ENCODE data around the gene CYP2C18. TPM values are rescaled to one million over a fixed set of nuclear protein-coding genes. Genes with fewer than 3 reads are reported as not detected.
"Not testable (repeated sequence)": the region's sequence is repeated elsewhere in the genome, so short reads cannot be mapped to it uniquely, and the experiment has no call there.

The CYP2C18 gene
- total RNA-seq (2014; rRNA removed; shearing (Covaris generic)): not detected in 2 replicates

- no peak for DNase-seq (ENCODE audit: low read depth in 1 of 2, low spot score in 2 of 2)
Observed at GRCh38 chr10:94683214-94684054, at the start of gene CYP2C18. CYP2C18 (plus strand) TSS chr10:94683729; CDS start chr10:94683820, 91 bp downstream.

GRCh38 chr10:94638097-94638496 lies 45.4 kb upstream of the CYP2C18 start:
- not testable (repeated sequence) for H3K27me3 ChIP-seq (replicated peaks); H3K36me3 ChIP-seq; H3K9me3 ChIP-seq (replicated peaks); H3K4me3 ChIP-seq; H3K27ac ChIP-seq; H3K4me1 ChIP-seq (replicated peaks); DNase-seq (ENCODE audit: low read depth in 1 of 2, low spot score in 2 of 2)

More at GRCh38 chr10:94683214-94684054, at the start of gene CYP2C18:
- Histone ChIP-seq H3K27me3 (replicated peaks) (no peaks in the 10 kb centered on the region), H3K4me1 (replicated peaks) (no peaks in the 10 kb centered on the region), H3K27ac (no peak within 1 kb of the TSS), H3K4me3 (no peak within 1 kb of the TSS), H3K9me3 (replicated peaks) (no peaks in the 10 kb centered on the region; the same call in 1 of the 2 replicates), H3K36me3 (no peaks in the 10 kb centered on the region)

- DNase-seq (ENCODE audit: low read depth in 1 of 2, low spot score in 2 of 2): no peak
- Histone ChIP-seq H3K4me3 (no peak overlapping the region), H3K36me3 (no peaks in the 10 kb centered on the region), H3K4me1 (replicated peaks) (peaks cover 4% of the 10 kb centered on the region; the same call in 1 of the 2 replicates), H3K27me3 (replicated peaks) (no peaks in the 10 kb centered on the region; the same call in 1 of the 2 replicates), H3K27ac (no peak overlapping the region), H3K9me3 (replicated peaks) (0 out of 2 replicates have a peak, but pooled peaks cover 3% of the 10 kb centered on the region)
Observed at GRCh38 chr10:94639902-94640301, 43.6 kb upstream of the CYP2C18 start.

DNA sequence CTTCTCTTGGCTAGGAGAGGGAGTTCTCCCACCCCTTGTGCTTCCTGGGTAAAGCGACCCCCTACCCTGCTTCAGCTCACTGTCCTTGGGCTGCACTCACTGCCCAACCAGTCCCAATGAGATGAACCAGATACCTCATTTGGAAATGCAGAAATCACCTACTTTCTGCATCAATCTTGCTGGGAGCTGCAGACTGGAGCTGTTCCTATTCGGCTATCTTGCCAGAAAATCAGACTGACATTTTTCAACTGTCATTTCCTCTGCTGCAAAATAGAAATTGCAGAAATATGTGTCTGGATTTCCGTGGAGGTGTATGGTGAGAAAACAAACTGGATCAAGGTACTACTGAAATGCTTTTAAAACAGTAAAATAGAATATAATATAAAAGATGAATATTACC lies 43.0 kb upstream of the CYP2C18 start:
- 0 out of 2 replicates have a peak, but pooled peaks cover 3% of the 10 kb centered on the region for H3K9me3 ChIP-seq (replicated peaks)
- no peak for DNase-seq (ENCODE audit: low read depth in 1 of 2, low spot score in 2 of 2)
- H3K4me1 ChIP-seq (replicated peaks): peaks cover 4% of the 10 kb centered on the region; the same call in 1 of the 2 replicates
- H3K27ac ChIP-seq: no peak overlapping the region
- H3K36me3 ChIP-seq: no peaks in the 10 kb centered on the region
- H3K4me3 ChIP-seq: no peak overlapping the region
- no peaks in the 10 kb centered on the region; the same call in 1 of the 2 replicates for H3K27me3 ChIP-seq (replicated peaks)

DNA sequence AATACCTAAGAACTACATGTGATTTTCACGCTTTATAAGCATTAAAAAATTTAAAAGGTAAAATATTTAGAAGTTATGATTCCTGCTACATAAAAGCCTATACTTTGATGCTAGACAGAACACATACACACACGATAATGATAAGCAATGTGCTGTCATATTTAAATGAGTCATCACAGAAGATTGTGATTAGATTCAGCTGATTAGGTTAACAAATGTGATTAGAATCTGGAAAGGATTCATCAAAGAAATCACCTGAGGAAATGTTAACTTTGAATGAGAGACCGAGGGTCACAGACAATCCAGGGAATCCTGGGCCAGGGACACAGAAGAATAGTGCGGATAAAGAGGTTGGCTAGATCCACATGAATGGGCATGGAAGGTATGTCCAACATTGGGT lies 42.0 kb upstream of the CYP2C18 start:
- no peak overlapping the region for H3K27ac ChIP-seq
- peaks cover 4% of the 10 kb centered on the region; the same call in 1 of the 2 replicates for H3K4me1 ChIP-seq (replicated peaks)
- H3K36me3 ChIP-seq: no peaks in the 10 kb centered on the region
- H3K4me3 ChIP-seq: no peak overlapping the region
- 0 out of 2 replicates have a peak, but pooled peaks cover 3% of the 10 kb centered on the region for H3K9me3 ChIP-seq (replicated peaks)
- no peak for DNase-seq (ENCODE audit: low read depth in 1 of 2, low spot score in 2 of 2)
- H3K27me3 ChIP-seq (replicated peaks): no peaks in the 10 kb centered on the region; the same call in 1 of the 2 replicates

GRCh38 chr10:94644352-94644751 lies 39.2 kb upstream of the CYP2C18 start:
- DNase-seq (ENCODE audit: low read depth in 1 of 2, low spot score in 2 of 2): no peak

GRCh38 chr10:94645285-94645684 lies 38.2 kb upstream of the CYP2C18 start:
- no peak for DNase-seq (ENCODE audit: low read depth in 1 of 2, low spot score in 2 of 2)
- Histone ChIP-seq H3K9me3 (replicated peaks) (no peaks in the 10 kb centered on the region), H3K4me1 (replicated peaks) (peaks cover 4% of the 10 kb centered on the region; the same call in 1 of the 2 replicates), H3K36me3 (no peaks in the 10 kb centered on the region), H3K27me3 (replicated peaks) (no peaks in the 10 kb centered on the region; the same call in 1 of the 2 replicates), H3K27ac (no peak overlapping the region), H3K4me3 (no peak overlapping the region)

More at GRCh38 chr10:94644352-94644751, 39.2 kb upstream of the CYP2C18 start:
- Histone ChIP-seq H3K4me1 (replicated peaks) (peaks cover 4% of the 10 kb centered on the region; the same call in 1 of the 2 replicates), H3K36me3 (no peaks in the 10 kb centered on the region), H3K27me3 (replicated peaks) (no peaks in the 10 kb centered on the region; the same call in 1 of the 2 replicates), H3K4me3 (no peak overlapping the region), H3K27ac (no peak overlapping the region), H3K9me3 (replicated peaks) (no peaks in the 10 kb centered on the region)

DNA sequence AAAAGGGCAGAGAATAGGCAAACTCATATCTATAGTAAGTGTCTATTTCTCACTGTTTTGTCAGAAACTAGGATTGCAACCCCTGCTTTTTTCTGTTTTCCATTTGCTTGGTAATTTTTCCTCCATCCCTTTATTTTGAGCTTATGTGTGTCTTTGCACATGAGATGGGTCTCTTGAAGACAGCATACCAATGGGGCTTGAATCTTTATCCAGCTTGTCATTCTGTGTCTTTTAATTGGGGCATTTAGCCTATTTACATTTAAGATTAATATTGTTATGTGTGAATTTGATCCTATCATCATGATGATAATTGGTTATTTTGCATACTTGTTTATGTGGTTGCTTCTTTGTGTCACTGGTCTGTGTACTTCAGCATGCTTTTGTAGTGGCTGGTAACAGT lies 28.3 kb upstream of the CYP2C18 start:
- H3K4me1 ChIP-seq (replicated peaks); DNase-seq (ENCODE audit: low read depth in 1 of 2, low spot score in 2 of 2); H3K27me3 ChIP-seq (replicated peaks); H3K27ac ChIP-seq; H3K9me3 ChIP-seq (replicated peaks); H3K4me3 ChIP-seq; H3K36me3 ChIP-seq: not testable (repeated sequence)

DNA sequence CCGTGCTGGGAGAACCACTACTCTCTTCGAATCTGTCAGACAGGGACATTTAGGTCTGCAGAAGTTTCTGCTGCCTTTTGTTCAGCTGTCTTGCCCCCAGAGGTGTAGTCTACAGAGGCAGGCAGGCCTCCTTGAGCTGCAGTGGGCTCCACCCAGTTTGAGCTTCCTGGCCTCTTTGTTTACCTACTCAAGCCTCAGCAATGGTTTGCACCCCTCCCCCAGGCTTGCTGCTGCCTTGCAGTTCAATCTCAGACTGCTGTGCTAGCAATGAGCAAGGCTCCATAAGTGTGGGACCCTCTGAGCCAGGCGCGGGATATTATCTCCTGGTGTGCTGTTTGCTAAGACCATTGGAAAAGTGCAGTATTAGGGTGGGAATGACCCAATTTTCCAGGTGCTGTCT lies 20.5 kb upstream of the CYP2C18 start:
- H3K27ac ChIP-seq; H3K27me3 ChIP-seq (replicated peaks); H3K9me3 ChIP-seq (replicated peaks); H3K4me3 ChIP-seq; H3K4me1 ChIP-seq (replicated peaks); DNase-seq (ENCODE audit: low read depth in 1 of 2, low spot score in 2 of 2); H3K36me3 ChIP-seq: not testable (repeated sequence)

- peaks cover 3% of the 10 kb centered on the region; the same call in 1 of the 2 replicates for H3K9me3 ChIP-seq (replicated peaks)
- DNase-seq (ENCODE audit: low read depth in 1 of 2, low spot score in 2 of 2): no peak
- no peaks in the 10 kb centered on the region for H3K36me3 ChIP-seq
- H3K27me3 ChIP-seq (replicated peaks): no peaks in the 10 kb centered on the region
- H3K27ac ChIP-seq: no peak overlapping the region
- H3K4me1 ChIP-seq (replicated peaks): no peaks in the 10 kb centered on the region
- no peak overlapping the region for H3K4me3 ChIP-seq
Observed at GRCh38 chr10:94666391-94667102, 17.0 kb upstream of the CYP2C18 start.

GRCh38 chr10:94673614-94674321 lies 9.8 kb upstream of the CYP2C18 start:
- H3K4me1 ChIP-seq (replicated peaks): no peaks in the 10 kb centered on the region
- no peaks in the 10 kb centered on the region for H3K36me3 ChIP-seq
- no peak overlapping the region for H3K4me3 ChIP-seq
- peaks cover 3% of the 10 kb centered on the region; the same call in 1 of the 2 replicates for H3K9me3 ChIP-seq (replicated peaks)
- H3K27me3 ChIP-seq (replicated peaks): no peaks in the 10 kb centered on the region
- no peak overlapping the region for H3K27ac ChIP-seq
- no peak for DNase-seq (ENCODE audit: low read depth in 1 of 2, low spot score in 2 of 2)

DNA sequence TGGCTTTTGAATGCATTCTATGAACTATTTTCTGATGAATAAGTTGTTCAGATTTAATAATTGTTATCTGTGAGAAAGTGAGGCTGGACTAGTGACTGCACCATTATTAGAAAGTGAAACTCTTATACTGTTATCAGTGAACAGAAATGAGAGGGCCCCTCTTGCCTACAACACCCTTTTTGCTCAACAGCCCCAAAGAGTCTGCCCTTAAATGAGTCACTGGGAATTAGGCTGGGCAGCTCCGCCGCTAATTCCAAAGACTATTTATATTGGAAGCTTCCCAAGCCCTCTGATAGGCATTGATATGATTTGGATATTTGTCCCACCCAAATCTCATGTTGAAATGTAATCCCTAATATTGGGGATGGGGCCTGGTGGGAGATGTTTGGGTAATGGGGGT lies 7.0 kb upstream of the CYP2C18 start:
- no peaks in the 10 kb centered on the region for H3K4me1 ChIP-seq (replicated peaks)
- no peak overlapping the region for H3K27ac ChIP-seq
- no peak for DNase-seq (ENCODE audit: low read depth in 1 of 2, low spot score in 2 of 2)
- no peak overlapping the region for H3K4me3 ChIP-seq
- no peaks in the 10 kb centered on the region for H3K9me3 ChIP-seq (replicated peaks)
- H3K27me3 ChIP-seq (replicated peaks): no peaks in the 10 kb centered on the region
- H3K36me3 ChIP-seq: no peaks in the 10 kb centered on the region

DNA sequence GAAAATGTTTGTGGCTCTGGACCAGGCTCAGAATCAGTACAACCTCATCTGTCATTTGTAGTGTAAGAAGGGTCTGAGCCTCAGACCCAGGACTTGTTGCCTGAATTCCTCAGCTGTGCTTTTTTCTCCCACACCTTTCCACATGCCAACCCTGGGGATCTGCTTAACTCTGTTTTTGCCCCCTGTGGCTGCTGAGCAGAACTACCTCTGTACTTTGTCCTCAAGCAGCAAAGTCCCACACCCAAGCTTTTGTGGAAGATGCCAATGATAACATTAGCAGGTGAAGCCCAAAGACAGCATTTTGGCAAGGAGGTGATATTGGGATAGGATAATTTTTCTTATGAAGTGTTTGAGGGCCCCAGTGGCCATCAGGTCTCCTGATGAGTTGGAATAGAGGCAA lies 5.8 kb upstream of the CYP2C18 start:
- Histone ChIP-seq H3K36me3 (no peaks in the 10 kb centered on the region), H3K9me3 (replicated peaks) (no peaks in the 10 kb centered on the region), H3K4me1 (replicated peaks) (no peaks in the 10 kb centered on the region), H3K4me3 (no peak overlapping the region), H3K27ac (no peak overlapping the region), H3K27me3 (replicated peaks) (no peaks in the 10 kb centered on the region)
- DNase-seq (ENCODE audit: low read depth in 1 of 2, low spot score in 2 of 2): no peak

All from SJSA1 (cell line).